ENCODE data around the gene CCR8. TPM values are rescaled to one million over a fixed set of nuclear protein-coding genes. Genes with fewer than 3 reads are reported as not detected.
"Not testable (repeated sequence)": the region's sequence is repeated elsewhere in the genome, so short reads cannot be mapped to it uniquely, and the experiment has no call there.

Gene CCR8
- total and polyA plus RNA-seq, 7 donors, result not detected

DNA sequence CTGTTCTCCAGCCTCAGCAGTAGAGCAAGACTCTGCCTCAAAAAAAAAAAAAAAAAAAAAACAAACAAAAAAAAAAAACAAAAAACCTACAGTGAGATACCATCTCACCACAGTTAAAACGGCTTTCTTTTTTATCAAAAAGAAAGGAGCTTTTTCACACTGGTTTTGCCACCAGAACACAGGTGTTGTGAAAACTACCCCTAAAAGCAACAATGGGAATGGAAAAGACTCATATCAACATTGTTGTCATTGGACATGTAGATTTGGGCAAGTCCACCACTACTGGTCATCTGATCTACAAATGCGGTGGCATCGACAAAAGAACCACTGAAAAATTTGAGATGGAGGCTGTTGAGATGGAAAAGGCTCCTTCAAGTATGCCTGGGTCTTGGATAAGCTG is 28.8 kb downstream of the CCR8 start:
- no peak for DNase-seq
- TF ChIP-seq, protein P1, sequence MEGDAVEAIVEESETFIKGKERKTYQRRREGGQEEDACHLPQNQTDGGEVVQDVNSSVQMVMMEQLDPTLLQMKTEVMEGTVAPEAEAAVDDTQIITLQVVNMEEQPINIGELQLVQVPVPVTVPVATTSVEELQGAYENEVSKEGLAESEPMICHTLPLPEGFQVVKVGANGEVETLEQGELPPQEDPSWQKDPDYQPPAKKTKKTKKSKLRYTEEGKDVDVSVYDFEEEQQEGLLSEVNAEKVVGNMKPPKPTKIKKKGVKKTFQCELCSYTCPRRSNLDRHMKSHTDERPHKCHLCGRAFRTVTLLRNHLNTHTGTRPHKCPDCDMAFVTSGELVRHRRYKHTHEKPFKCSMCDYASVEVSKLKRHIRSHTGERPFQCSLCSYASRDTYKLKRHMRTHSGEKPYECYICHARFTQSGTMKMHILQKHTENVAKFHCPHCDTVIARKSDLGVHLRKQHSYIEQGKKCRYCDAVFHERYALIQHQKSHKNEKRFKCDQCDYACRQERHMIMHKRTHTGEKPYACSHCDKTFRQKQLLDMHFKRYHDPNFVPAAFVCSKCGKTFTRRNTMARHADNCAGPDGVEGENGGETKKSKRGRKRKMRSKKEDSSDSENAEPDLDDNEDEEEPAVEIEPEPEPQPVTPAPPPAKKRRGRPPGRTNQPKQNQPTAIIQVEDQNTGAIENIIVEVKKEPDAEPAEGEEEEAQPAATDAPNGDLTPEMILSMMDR (IDR thresholded peaks at IDR 0.05), result no peak
- 84 to 89% (median 86%) methylated on average over 3 of the region's 3 CpGs for WGBS, 3 donors
- ATAC-seq, result no peak
- H3K27me3 ChIP-seq (ENCODE audit: insufficient read depth in 3 of 3, low read length in 2 of 3), result no peaks in the 10 kb centered on the region
- H3K36me3 ChIP-seq (ENCODE audit: insufficient read depth in 1 of 2, low read depth in 1 of 2), result no peaks in the 10 kb centered on the region
- intact Hi-C loops (cut with DNase I), result no loop called here
- no peak overlapping the region for H3K4me3 ChIP-seq
- no peaks in the 10 kb centered on the region for H3K4me1 ChIP-seq
- no peak overlapping the region for H3K27ac ChIP-seq
- H3K9me3 ChIP-seq, result no peaks in the 10 kb centered on the region

DNA sequence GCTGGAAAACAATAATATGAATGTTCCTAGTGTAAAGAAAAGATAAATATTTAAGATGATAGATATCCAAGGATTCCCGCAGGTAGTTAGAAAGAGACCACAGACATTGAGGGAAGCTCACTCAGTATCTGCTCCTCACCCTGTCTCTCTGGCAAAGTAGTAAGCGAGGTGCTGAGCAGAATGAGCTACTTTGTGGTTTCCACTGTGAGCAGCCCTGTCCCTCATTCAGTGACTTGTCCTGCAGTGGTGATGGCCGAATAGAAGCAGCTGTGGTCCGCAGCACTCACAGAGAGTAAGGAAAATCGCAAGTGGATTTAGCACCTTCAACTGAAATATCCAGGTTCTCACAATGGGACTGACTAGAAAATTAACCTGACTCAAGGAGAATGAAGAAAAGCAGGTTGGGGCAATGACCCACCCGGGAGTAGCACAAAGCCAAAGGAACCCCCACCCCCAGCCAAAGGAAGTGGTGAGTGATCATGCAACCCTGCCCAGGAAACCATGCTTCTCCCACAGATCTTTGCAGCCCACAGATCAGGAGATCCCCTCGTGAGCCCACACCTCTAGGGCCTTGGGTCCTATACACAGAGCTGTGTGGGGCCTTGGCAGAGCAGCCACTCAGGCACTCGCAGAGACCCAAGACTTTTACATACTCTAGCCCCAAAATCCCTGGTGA is 31.9 kb downstream of the CCR8 start:
- Histone ChIP-seq H3K27ac (no peak overlapping the region), H3K27me3 (ENCODE audit: insufficient read depth in 3 of 3, low read length in 2 of 3) (no peaks in the 10 kb centered on the region), H3K9me3 (no peaks in the 10 kb centered on the region), H3K36me3 (ENCODE audit: insufficient read depth in 1 of 2, low read depth in 1 of 2) (no peaks in the 10 kb centered on the region), H3K4me1 (no peaks in the 10 kb centered on the region), H3K4me3 (no peak overlapping the region)
- 82 to 87% (median 85%) methylated on average over 8 of the region's 8 CpGs for WGBS, 3 donors
- DNase-seq, result no peak
- ATAC-seq, result no peak
- TF ChIP-seq, protein P1 (IDR thresholded peaks at IDR 0.05), result no peak
- intact Hi-C loops (cut with DNase I), result no loop called here

DNA sequence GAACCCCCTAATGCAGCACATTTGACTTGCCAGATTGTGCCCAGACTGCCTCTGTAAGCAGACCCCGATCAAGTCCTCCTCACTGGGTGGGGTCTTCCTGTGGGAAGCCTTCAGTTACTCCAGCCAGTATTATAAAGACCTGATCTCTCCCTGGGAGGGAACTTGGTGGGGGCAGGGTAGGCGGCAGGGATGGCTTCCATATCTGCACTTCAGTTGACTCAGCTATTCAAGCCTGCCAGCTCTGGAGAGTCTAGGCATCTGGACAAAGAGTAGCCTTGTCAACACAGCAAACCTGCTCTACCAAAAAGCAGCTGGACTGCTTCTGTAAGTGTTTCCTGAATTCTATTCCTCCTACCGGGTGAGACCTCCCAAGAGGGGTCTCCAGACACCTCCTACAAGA is 32.7 kb downstream of the CCR8 start:
- DNase-seq (no peak), ATAC-seq (no peak)
- no peaks in the 10 kb centered on the region for H3K27me3 ChIP-seq (ENCODE audit: insufficient read depth in 3 of 3, low read length in 2 of 3)
- intact Hi-C loops (cut with DNase I), result no loop called here
- no peak overlapping the region for H3K4me3 ChIP-seq
- TF ChIP-seq, protein P1 (IDR thresholded peaks at IDR 0.05), result no peak
- 55 to 66% (median 62%) methylated on average over 3 of the region's 3 CpGs for WGBS, 3 donors
- no peaks in the 10 kb centered on the region for H3K9me3 ChIP-seq
- no peak overlapping the region for H3K27ac ChIP-seq
- H3K4me1 ChIP-seq, result no peaks in the 10 kb centered on the region
- H3K36me3 ChIP-seq (ENCODE audit: insufficient read depth in 1 of 2, low read depth in 1 of 2), result no peaks in the 10 kb centered on the region

DNA sequence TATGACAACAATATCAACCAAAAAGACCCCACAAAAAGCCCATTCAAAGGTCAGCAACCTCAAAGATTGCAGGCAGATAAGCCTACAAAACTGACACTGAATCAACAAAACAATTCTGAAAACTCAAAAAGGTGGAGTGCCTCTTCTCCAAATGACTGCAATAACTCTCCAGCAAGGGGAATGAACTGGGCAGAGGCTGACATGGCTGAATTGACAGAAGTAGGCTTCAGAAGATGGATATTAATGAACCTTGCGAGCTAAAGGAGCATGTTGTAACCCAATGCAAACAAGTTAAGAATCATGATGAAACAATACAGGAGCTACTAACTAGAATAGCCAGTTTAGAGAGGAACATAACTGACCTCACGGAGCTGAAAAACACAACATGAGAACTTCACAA is 33.3 kb downstream of the CCR8 start:
- H3K27me3 ChIP-seq (ENCODE audit: insufficient read depth in 3 of 3, low read length in 2 of 3), result no peaks in the 10 kb centered on the region
- no peaks in the 10 kb centered on the region for H3K36me3 ChIP-seq (ENCODE audit: insufficient read depth in 1 of 2, low read depth in 1 of 2)
- H3K4me1 ChIP-seq, result no peaks in the 10 kb centered on the region
- intact Hi-C loops (cut with DNase I), result no loop called here
- H3K9me3 ChIP-seq, result no peaks in the 10 kb centered on the region
- ATAC-seq (no peak), DNase-seq (no peak)
- WGBS, 3 donors, result 84 to 90% (median 89%) methylated on average over 2 of the region's 2 CpGs
- no peak overlapping the region for H3K27ac ChIP-seq
- TF ChIP-seq, protein P1 (IDR thresholded peaks at IDR 0.05), result no peak
- H3K4me3 ChIP-seq, result no peak overlapping the region

DNA sequence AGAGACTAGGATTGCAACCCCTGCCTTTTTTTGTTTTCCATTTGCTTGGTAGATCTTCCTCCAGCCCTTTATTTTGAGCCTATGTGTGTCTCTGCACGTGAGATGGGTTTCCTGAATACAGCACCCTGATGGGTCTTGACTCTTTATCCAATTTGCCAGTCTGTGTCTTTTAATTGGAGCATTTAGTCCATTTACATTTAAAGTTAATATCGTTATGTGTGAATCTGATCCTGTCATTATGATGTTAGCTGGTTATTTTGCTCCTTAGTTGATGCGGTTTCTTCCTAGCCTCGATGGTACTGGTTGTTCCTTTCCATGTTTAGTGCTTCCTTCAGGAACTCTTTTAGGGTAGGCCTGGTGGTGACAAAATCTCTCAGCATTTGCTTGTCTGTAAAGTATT is 40.9 kb downstream of the CCR8 start:
- H3K27ac ChIP-seq; DNase-seq; H3K4me3 ChIP-seq; H3K27me3 ChIP-seq (ENCODE audit: insufficient read depth in 3 of 3, low read length in 2 of 3); ATAC-seq; intact Hi-C loops (cut with DNase I); H3K4me1 ChIP-seq; H3K36me3 ChIP-seq (ENCODE audit: insufficient read depth in 1 of 2, low read depth in 1 of 2); H3K9me3 ChIP-seq: not testable (repeated sequence)
- 75 to 76% (median 75%) methylated on average over 4 of the region's 4 CpGs for WGBS, 3 donors
